Neural crest cell (in vitro differentiated cells): ENCODE measurements around the gene FCSK. TPM values are rescaled to one million over a fixed set of nuclear protein-coding genes. Genes with fewer than 3 reads are reported as not detected.

ENCODE experiments used
- DNase-seq: peaks from one replicate; pipeline ENCODE4 v3.0.0; 2021; ENCODE audit warnings: low read depth, mixed read lengths, low spot score
- H3K27ac Mint-ChIP-seq: one replicate; pipeline ENCODE4 v1.8.0; 2021; ENCODE audit warnings: mild to moderate bottlenecking, mixed read lengths; ENCODE audit not compliant: unreplicated experiment
- H3K27me3 Mint-ChIP-seq: 2 replicates; pipeline ENCODE4 v1.8.0; 2021; ENCODE audit warnings: low read depth, mild to moderate bottlenecking, mixed read lengths
- H3K36me3 Mint-ChIP-seq: 2 replicates; pipeline ENCODE4 v1.8.0; 2021; ENCODE audit warnings: low read depth, mild to moderate bottlenecking, mixed read lengths
- H3K4me1 Mint-ChIP-seq: 2 replicates; pipeline ENCODE4 v1.8.0; 2021; ENCODE audit warnings: mixed read lengths
- H3K4me3 Mint-ChIP-seq: one replicate; pipeline ENCODE4 v1.8.0; 2021; ENCODE audit warnings: mild to moderate bottlenecking, mixed read lengths
- H3K9me3 Mint-ChIP-seq: 2 replicates; pipeline ENCODE4 v1.8.0; 2021; ENCODE audit warnings: mixed read lengths
- total RNA-seq: library from RNA; stranded (reverse); gene quantifications from 2 replicates; pipeline ENCODE4 v1.2.1, GENCODE V29; 2021
- TF ChIP-seq, protein P1 (sequence below): fragments of 200-600 bp; sonication (generic); conservative IDR thresholded peaks from 2 replicates; pipeline ENCODE4 v1.5.0; 2021; ENCODE audit warnings: antibody characterized with exemption, mild to moderate bottlenecking

FCSK gene
- total RNA-seq, 1 donor from 2014 or later: 14.8 TPM

DNA sequence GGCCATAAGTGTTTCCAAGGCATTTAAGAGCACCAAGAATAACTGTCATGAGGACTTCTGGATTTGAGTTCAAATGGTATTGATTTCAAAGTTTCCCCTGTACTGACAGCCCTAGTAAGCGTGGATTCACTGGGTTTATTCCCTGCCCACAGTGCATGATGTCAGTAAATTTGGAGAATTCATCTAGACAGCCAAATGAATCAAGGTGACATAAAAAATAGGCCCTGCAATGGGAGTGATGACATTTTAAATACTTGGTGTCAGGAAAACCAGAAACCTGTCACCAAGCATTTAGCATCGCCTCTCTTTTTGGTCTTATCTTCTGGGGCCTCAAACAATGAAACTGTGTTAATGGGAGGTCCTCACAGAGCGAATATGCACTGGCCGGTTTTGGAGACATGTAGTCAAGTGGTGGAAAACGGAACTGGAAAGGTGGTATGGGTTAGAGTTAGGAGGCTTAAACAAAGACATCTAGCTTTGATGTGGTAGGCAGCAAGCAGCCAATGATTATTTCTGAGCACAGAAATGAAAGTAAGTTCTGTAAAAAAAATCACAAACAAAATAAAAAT, 39.9 kb downstream of the FCSK start:
- no peak overlapping the region for H3K27ac Mint-ChIP-seq
- no peaks in the 10 kb centered on the region for H3K27me3 Mint-ChIP-seq
- H3K36me3 Mint-ChIP-seq: peaks cover 2% of the 10 kb centered on the region
- no peaks in the 10 kb centered on the region for H3K9me3 Mint-ChIP-seq
- no peaks in the 10 kb centered on the region for H3K4me1 Mint-ChIP-seq
- TF ChIP-seq, protein P1, sequence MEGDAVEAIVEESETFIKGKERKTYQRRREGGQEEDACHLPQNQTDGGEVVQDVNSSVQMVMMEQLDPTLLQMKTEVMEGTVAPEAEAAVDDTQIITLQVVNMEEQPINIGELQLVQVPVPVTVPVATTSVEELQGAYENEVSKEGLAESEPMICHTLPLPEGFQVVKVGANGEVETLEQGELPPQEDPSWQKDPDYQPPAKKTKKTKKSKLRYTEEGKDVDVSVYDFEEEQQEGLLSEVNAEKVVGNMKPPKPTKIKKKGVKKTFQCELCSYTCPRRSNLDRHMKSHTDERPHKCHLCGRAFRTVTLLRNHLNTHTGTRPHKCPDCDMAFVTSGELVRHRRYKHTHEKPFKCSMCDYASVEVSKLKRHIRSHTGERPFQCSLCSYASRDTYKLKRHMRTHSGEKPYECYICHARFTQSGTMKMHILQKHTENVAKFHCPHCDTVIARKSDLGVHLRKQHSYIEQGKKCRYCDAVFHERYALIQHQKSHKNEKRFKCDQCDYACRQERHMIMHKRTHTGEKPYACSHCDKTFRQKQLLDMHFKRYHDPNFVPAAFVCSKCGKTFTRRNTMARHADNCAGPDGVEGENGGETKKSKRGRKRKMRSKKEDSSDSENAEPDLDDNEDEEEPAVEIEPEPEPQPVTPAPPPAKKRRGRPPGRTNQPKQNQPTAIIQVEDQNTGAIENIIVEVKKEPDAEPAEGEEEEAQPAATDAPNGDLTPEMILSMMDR: no peak
- no peak for DNase-seq
- H3K4me3 Mint-ChIP-seq: no peak overlapping the region

GRCh38 chr16:70494777-70495176, 40.4 kb downstream of the FCSK start:
- DNase-seq: no peak
- H3K4me3 Mint-ChIP-seq: no peak overlapping the region
- H3K9me3 Mint-ChIP-seq: no peaks in the 10 kb centered on the region
- no peak overlapping the region for H3K27ac Mint-ChIP-seq
- H3K4me1 Mint-ChIP-seq: no peaks in the 10 kb centered on the region
- no peaks in the 10 kb centered on the region for H3K27me3 Mint-ChIP-seq
- H3K36me3 Mint-ChIP-seq: peaks cover 2% of the 10 kb centered on the region
- TF ChIP-seq, protein P1: no peak

DNA sequence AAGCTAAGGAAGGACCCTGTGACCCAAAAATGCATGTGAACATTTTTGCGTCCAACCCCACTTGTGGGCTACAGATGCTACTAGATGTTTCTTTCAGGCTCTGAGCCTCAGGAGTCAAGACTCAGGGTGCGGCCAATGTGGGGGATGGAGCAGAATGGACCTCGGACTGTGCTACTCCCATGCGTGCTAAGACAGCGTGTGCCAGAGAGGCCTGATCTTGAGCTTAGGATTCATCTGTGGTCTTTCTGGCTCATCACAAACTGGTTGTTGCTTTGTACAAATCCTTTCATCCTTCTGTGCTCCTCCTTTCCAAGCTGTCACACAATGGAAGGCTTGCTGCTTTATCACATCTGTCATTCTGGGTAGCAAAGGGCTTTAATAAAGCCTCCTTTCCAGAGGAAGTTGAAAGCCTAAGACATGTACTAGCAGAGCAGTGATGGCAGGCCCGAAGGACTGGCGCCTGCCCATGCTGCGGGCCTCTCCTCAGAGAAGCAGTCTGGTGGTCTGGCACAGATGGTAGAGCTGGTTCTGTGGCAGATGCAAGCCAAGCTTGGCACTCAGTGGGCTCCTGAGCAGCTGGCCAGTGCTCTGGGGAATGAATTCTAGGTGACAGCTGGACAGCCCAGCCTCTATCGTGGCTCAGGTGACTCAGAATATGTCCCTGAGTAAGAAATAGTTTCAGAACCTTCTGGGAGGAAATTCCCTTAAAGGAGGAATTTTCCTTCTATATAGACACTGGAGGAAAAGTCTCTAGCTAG, 41.2 kb downstream of the FCSK start:
- H3K9me3 Mint-ChIP-seq: no peaks in the 10 kb centered on the region
- no peak for DNase-seq
- no peak overlapping the region for H3K27ac Mint-ChIP-seq
- H3K36me3 Mint-ChIP-seq: peaks cover 2% of the 10 kb centered on the region
- TF ChIP-seq, protein P1: no peak
- no peaks in the 10 kb centered on the region for H3K27me3 Mint-ChIP-seq
- H3K4me1 Mint-ChIP-seq: no peaks in the 10 kb centered on the region
- H3K4me3 Mint-ChIP-seq: no peak overlapping the region

GRCh38 chr16:70496513-70496912, 42.1 kb downstream of the FCSK start:
- peaks cover 2% of the 10 kb centered on the region for H3K36me3 Mint-ChIP-seq
- TF ChIP-seq, protein P1: no peak
- no peak for DNase-seq

DNA sequence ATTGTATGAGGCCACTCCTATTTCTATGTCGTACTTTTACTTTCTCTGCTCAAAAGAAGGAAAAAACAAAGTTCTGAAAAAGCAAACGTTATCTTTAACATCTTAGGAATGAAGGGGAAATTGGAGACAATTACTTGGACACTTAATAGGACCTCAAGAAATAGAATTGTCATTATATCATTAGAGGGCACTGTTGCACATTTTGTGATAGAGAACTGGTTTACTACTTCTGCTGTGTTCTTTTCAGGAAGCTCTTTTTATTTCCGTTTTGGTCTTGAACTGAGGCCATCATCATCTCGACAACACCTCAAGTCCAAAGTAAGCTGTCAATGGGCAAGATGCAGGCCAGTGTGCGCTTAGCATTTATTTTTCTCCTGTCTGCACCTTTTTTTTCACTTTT, 54.4 kb downstream of the FCSK start:
- H3K4me3 Mint-ChIP-seq: no peak overlapping the region
- no peaks in the 10 kb centered on the region for H3K9me3 Mint-ChIP-seq
- H3K36me3 Mint-ChIP-seq: peaks cover 4% of the 10 kb centered on the region
- TF ChIP-seq, protein P1: no peak
- no peaks in the 10 kb centered on the region for H3K4me1 Mint-ChIP-seq
- no peaks in the 10 kb centered on the region for H3K27me3 Mint-ChIP-seq
- DNase-seq: no peak
- H3K27ac Mint-ChIP-seq: no peak overlapping the region

More at GRCh38 chr16:70496513-70496912, 42.1 kb downstream of the FCSK start:
- H3K27me3 Mint-ChIP-seq: no peaks in the 10 kb centered on the region
- H3K9me3 Mint-ChIP-seq: no peaks in the 10 kb centered on the region
- H3K4me3 Mint-ChIP-seq: no peak overlapping the region
- H3K27ac Mint-ChIP-seq: no peak overlapping the region
- no peaks in the 10 kb centered on the region for H3K4me1 Mint-ChIP-seq
